LNCAP (cell line): Measurements from ENCODE around the gene GOLGA6D.
"Not testable (repeated sequence)": the region's sequence is repeated elsewhere in the genome, so short reads cannot be mapped to it uniquely, and the experiment has no call there.

ENCODE experiments used
- TF ChIP-seq, protein P1 (sequence below): fragments of 450-650 bp; IDR thresholded peaks from 2 replicates; pipeline ENCODE4 v1.5.1; 2017; ENCODE audit warnings: mild to moderate bottlenecking

The GOLGA6D gene, protein sequence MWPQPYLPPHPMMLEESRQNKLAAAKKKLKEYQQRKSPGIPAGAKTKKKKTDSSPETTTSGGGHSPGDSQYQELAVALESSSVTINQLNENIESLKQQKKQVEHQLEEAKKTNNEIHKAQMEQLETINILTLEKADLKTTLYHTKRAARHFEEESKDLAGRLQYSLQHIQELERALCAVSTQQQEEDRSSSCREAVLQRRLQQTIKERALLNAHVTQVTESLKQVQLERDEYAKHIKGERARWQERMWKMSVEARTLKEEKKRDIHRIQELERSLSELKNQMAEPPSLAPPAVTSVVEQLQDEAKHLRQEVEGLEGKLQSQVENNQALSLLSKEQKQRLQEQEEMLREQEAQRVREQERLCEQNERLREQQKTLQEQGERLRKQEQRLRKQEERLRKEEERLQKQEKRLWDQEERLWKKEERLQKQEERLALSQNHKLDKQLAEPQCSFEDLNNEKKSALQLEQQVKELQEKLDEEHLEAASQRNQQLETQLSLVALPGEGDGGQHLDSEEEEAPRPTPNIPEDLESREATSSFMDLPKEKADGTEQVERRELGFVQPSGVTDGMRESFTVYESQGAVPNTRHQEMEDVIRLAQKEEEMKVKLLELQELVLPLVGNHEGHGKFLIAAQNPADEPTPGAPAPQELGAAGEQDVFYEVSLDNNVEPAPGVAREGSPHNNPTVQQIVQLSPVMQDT

DNA sequence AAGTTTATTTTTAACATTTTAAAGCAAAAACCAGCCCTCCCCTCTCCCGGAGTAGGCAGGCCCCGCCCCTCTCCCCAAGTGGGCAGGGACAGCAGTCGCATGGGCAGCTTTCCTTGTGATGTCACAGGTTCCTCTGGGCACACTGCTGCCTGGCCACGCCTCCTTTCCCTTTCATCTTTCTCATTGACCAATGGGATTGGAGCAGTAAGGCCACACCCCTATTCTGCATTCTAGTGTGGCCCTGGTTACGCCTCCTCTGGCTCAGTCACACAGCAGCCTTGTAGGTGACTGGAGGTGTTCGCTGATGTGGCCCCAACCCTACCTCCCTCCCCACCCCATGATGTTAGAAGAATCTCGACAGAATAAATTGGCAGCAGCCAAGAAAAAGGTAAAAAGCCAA, at the start of gene GOLGA6D:
Gene GOLGA6D, plus strand, starts transcription at position 264 of the 400 bp plus-strand sequence. Its CDS starts 41 bp downstream, at position 305.
- TF ChIP-seq, protein P1, sequence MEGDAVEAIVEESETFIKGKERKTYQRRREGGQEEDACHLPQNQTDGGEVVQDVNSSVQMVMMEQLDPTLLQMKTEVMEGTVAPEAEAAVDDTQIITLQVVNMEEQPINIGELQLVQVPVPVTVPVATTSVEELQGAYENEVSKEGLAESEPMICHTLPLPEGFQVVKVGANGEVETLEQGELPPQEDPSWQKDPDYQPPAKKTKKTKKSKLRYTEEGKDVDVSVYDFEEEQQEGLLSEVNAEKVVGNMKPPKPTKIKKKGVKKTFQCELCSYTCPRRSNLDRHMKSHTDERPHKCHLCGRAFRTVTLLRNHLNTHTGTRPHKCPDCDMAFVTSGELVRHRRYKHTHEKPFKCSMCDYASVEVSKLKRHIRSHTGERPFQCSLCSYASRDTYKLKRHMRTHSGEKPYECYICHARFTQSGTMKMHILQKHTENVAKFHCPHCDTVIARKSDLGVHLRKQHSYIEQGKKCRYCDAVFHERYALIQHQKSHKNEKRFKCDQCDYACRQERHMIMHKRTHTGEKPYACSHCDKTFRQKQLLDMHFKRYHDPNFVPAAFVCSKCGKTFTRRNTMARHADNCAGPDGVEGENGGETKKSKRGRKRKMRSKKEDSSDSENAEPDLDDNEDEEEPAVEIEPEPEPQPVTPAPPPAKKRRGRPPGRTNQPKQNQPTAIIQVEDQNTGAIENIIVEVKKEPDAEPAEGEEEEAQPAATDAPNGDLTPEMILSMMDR: not testable (repeated sequence)

DNA sequence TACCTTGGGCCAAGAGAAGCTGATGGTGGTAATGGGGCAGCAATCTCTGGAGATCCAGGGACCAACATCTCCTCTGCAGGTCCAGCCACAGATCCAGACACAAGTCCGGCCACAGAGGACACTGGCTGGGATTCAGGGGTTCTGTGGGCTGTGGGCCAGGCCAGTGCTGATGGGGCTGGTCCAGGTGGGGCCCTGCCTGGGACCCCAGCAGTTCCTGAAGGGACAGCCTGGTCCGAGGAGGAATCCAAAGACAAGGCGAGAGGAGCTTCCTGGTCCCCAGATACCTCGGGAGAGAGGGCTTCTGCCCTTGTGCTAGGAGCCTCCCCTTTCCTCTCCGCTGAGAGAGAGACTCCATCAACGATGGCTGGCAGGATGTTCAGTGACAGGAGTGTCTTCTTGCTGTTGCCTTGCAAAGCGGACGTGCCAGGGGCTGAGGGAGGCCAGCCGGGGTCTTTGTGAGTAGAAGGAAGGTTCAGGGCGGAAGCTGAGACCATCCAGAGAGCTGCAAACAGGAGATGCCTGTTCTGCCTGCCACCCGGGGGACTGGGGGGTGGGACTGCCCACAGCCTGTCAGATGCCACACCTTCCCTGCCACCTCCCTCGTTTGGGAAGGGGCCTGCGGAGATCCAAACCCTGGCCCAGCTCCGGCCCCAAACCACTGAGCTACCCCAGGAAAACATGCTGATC, 49.0 kb upstream of the GOLGA6D start:
- TF ChIP-seq, protein P1: no peak

DNA sequence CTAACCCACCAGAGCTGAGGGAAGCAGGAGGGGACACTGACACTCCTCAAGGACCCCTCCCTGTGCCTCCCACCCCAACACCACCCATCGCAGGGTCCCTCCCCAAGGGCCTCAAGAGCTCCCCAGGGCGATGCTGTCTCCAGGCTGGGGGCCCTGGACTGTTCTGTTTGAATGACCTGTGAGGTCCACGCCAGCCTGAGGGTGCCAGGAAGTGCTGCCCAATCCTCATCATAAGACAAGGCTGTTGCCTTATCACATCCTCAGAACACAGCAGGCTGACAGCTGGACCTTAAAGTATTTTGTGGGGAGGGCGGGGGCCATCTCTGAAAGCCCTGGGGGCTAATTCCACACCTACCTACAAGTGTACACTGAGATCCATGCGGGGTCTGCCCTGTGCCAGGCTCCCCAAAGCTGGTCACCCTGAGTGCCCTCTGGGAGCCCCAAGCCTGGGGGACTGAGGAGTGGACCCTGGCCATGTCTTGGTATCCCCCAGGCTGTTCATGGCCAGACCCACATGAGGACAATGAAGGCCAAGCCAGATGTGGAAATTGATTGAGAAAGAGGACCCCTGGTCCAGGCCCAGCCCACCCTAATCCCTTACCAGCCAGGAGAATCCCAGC, 48.3 kb upstream of the GOLGA6D start:
- TF ChIP-seq, protein P1: no peak

DNA sequence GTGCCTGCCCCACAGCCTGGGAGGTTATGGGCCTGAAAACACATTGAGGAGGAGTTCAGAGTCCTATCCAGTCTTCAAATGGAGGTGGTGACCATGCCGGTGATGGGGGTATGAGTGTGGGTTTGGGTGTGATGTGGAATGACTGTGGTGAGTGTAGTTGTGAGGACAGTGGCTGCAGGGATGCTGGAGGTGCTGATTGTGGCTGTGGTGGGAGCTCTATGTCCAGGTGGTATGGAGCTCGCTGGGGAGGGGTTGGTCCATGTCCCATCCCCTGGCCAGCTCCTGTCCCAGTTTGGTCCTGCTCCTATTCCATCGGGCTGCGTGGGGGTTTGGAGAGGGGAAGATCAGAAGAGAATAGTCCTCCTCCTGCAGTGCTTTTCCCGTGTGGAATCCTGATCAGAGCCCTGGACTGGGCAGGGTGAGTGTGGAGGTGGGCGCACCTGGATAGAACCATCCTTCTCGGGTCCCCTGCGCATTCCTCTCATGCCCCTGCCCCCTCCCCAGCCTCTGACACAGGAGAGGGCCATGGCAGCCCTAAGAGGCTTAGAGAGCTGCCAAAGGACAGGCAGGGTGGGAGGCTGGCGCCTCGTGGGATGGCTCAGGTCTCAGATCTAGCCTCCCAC, 47.5 kb upstream of the GOLGA6D start:
- TF ChIP-seq, protein P1: no peak

DNA sequence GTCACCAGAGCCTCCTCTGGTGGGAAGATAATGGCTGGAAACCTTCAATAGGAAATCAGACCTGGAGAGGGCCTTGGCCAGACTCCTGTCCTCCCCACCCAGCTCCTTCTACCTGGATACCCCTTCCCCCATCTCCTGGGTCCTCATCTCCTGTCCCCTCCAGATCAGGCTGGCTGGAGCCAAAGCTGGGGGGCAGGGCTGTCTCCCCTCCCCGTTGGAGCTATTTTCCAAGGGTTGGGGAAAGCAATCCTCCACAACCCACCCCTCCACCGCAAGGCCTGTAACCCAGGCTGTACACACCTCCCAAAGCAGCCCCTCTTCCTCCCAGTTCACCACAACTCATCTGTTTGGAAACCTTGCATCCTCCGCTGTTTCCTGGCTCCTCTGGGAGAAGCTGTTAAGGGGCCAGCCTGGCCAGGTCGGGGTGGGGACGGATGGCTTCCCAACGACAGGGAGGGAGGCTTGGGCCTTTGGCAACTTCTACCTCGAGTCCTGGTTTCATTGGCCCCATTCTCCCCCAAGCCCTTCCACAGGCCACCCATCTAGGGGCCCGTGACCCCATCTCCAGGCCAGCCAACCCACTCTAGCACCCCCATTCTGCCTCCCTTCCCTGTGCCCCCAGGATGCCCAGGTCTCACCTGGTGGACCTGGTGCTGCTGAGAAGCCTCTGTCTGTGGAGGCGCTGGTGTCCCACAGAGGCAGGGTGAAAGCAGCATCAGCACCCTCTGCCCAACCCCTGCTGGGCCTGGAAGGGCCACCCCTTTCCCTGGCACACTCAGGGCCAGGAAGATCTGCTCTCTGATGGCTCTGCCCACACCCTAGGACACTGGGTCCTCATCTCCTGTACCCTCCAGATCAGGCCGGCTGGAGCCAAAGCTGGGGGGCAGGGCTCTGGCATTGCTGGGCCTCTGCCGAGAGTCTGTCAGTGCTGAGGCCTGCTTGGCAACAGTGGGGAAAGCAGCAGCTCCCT, 46.6 kb upstream of the GOLGA6D start:
- TF ChIP-seq, protein P1: no peak

DNA sequence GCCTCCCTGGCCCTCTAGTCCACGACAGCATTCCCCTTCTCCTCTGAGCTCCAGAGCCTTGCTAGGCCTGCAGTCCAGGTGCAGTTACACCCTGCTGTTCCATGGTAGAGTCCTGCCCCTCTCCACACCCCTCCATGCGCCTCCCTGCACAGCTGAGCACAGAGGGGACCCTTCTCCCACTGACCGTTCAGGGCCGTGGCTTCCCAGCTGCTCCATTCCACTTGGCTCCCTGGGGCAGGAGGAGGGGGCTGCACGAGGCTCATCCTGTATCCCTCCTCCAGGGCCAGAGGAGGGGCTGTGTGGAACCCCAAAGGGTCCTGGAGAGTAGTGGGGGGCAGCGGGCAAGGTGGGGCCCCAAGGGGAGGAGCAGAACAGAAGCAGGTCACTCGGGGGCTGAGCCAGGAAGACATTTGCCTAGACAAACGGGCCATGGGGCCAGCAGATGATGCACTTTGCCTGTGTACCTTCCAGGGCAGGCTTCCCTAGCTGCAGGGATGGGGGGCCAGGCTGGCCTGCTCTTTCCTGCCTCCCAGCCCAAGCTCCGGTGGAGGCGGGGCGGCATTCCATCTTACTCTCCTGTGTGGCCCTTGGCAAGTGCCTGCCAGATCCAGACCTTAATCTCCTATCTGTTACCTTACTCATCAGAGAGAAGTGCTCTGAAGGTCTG, 45.2 kb upstream of the GOLGA6D start:
- TF ChIP-seq, protein P1: no peak
